ENCODE results near the gene QRFP. TPM values are rescaled to one million over a fixed set of nuclear protein-coding genes. Genes with fewer than 3 reads are reported as not detected.

The QRFP gene
- total and polyA plus RNA-seq, 2 of the 8 experiments (the other 6 are each of a cell fraction or from before 2014, with no cell fraction given) = not detected

GRCh38 chr9:130938652-130939404, 42.2 kb upstream of the QRFP start, which contains the start of gene FIBCD1:
Gene FIBCD1, minus strand, starts transcription at chr9:130939247. Its CDS starts 640 bp downstream, at chr9:130938607.
- Histone ChIP-seq H3K9me3 (ENCODE audit: insufficient read depth in 2 of 2, low read depth in 1 of 2, low read length in 1 of 2) (no peaks in the 10 kb centered on the region), H3K4me2 (ENCODE audit: insufficient read depth in 1 of 2, low read depth in 2 of 2, low read length in 2 of 2) (peak within 1 kb of the TSS; percentile 0 to 83), H3K4me3 (ENCODE audit: extremely low read depth in 1 of 4, insufficient read depth in 2 of 4, low read depth in 3 of 4, low read length in 4 of 4) (peak within 1 kb of the TSS; percentile 56 to 96 (median 62)), H2BK12ac (ENCODE audit: low read depth, low read length) (peak within 1 kb of the TSS; percentile 60; the same call in 1 of the 2 replicates), H3K36me3 (ENCODE audit: control insufficient read depth in 2 of 4, insufficient read depth in 4 of 4, low read length in 3 of 4) (no peaks in the 10 kb centered on the region; a peak in 1 of 8 replicates), H4K5ac (ENCODE audit: insufficient read length, low read depth, low read length) (no peak within 1 kb of the TSS), H2BK15ac (ENCODE audit: low read length) (no peak within 1 kb of the TSS), H3K4ac (replicated peaks; ENCODE audit: insufficient read length, low read depth, low read length) (peak within 1 kb of the TSS; percentile 40), H3K14ac (ENCODE audit: insufficient read length) (no peak within 1 kb of the TSS), H4K20me1 (replicated peaks in 1 of 2; ENCODE audit: control insufficient read depth in 1 of 2, insufficient read depth in 2 of 2, low read length in 2 of 2) (peaks cover 3 to 5% of the 10 kb centered on the region in 2 experiments), H3K27ac (ENCODE audit: low read depth, low read length) (no peak within 1 kb of the TSS), H4K91ac (replicated peaks; ENCODE audit: insufficient read length, low read length) (no peak within 1 kb of the TSS), H3K18ac (ENCODE audit: extremely low read depth, low read length) (peak within 1 kb of the TSS; percentile 78), H4K8ac (ENCODE audit: extremely low read depth, insufficient read depth, low read length) (peak within 1 kb of the TSS; percentile 43), H3K79me1 (ENCODE audit: low read depth, low read length) (no peaks in the 10 kb centered on the region), H3K9ac (replicated peaks in 1 of 4; ENCODE audit: extremely low read depth in 1 of 4, low read depth in 3 of 4, low read length in 3 of 4) (peak within 1 kb of the TSS in 1 of 4 experiments; percentile 63; a peak in 2 of 7 replicates), H3K79me2 (ENCODE audit: control insufficient read depth in 1 of 2, insufficient read depth in 2 of 2, low read length in 2 of 2) (no peaks in the 10 kb centered on the region), H3K56ac (replicated peaks; ENCODE audit: insufficient read length, low read depth, low read length) (no peak within 1 kb of the TSS), H2BK5ac (ENCODE audit: low read depth, low read length) (no peak within 1 kb of the TSS), H2AFZ (ENCODE audit: low read length) (no peak within 1 kb of the TSS; the same call in 1 of the 2 replicates), H2AK5ac (ENCODE audit: low read depth, low read length) (no peak within 1 kb of the TSS), H3K27me3 (replicated peaks in 1 of 4; ENCODE audit: control insufficient read depth in 3 of 4, extremely low read depth in 1 of 4, insufficient read depth in 3 of 4, low read length in 3 of 4) (peaks cover 18 to 44% (median 32%) of the 10 kb centered on the region in 4 experiments), H3K23ac (ENCODE audit: insufficient read length) (no peak within 1 kb of the TSS), H2BK20ac (ENCODE audit: low read length) (no peak within 1 kb of the TSS), H3K4me1 (replicated peaks in 1 of 4; ENCODE audit: control insufficient read depth in 3 of 4, insufficient read depth in 4 of 4, low read length in 3 of 4) (peaks cover 8 to 46% (median 22%) of the 10 kb centered on the region in 4 experiments), H2BK120ac (replicated peaks; ENCODE audit: low read depth, low read length) (no peak within 1 kb of the TSS), H3K23me2 (ENCODE audit: low read depth, low read length) (peaks cover 14% of the 10 kb centered on the region; the same call in 1 of the 2 replicates)
- FAIRE-seq (no peak), DNase-seq (ENCODE audit: low read depth in 1 of 2, low spot score in 2 of 2) (peak in 1 of 2 experiments; percentile 84)
- ChIA-PET CTCF (ENCODE audit: partially characterized antibody) (interaction anchor here (1.0 to 1.4 kb wide), 4 partner anchors 32 to 72 kb away, joined by 3 to 4 read pairs (median 3); no protein-coding TSS in a partner anchor), POLR2A (ENCODE audit: partially characterized antibody) (interaction anchor here (0.6 kb wide), 1 partner anchor 111 kb away, joined by 3 read pairs; no protein-coding TSS in a partner anchor)
- 1% methylated on average over 25 of the region's 98 CpGs; no CpG with 5 or more reads in 1 of the 2 experiments for WGBS, 2 experiments (ENCODE audit: extremely low coverage in 1 of 2, insufficient coverage in 1 of 2, insufficient read length in 1 of 2, insufficient replicate concordance in 2 of 2, low coverage in 1 of 2, low lambda C conversion rate in 2 of 2, missing lambda C conversion rate in 1 of 2)
- peak; percentile 73 for TF ChIP-seq CTBP2 (IDR thresholded peaks at IDR 0.05; ENCODE audit: borderline replicate concordance, insufficient read depth, insufficient read length, low read length)
- TF ChIP-seq NRF1 (IDR thresholded peaks at IDR 0.05; ENCODE audit: low read depth, low read length) = no peak
- TF ChIP-seq TAF1 (IDR thresholded peaks at IDR 0.05; ENCODE audit: low read depth, low read length) = peak; percentile 22; the same call in 1 of the 2 replicates
- 0 out of 2 replicates have a peak, but pooled peaks have one; percentile 28 for TF ChIP-seq SUZ12 (IDR thresholded peaks at IDR 0.05; ENCODE audit: low read length)
- no peak for TF ChIP-seq POLR2A (IDR thresholded peaks at IDR 0.05; ENCODE audit: control extremely low read depth in 1 of 2, low read depth in 2 of 2, low read length in 2 of 2)
- TF ChIP-seq CTCF (IDR thresholded peaks at IDR 0.05; ENCODE audit: control extremely low read depth in 1 of 3, insufficient read depth in 1 of 3, low read depth in 1 of 3, low read length in 3 of 3) = peak in 2 of 3 experiments; percentile 34 to 39; a peak in 3 of 4 replicates
- no peak for TF ChIP-seq ATF3 (IDR thresholded peaks at IDR 0.05; ENCODE audit: insufficient read depth, low read depth, low read length)

Measured in H1 (cell line).